Muscle layer of colon (tissue), 2 donors: ENCODE results near the gene COX5B.
"Not testable (repeated sequence)": the region's sequence is repeated elsewhere in the genome, so short reads cannot be mapped to it uniquely, and the experiment has no call there.

Source experiments
- H3K27ac ChIP-seq: one replicate; pipeline ENCODE4 v1.7.0; 2013; ENCODE audit warnings: low read depth, mild to moderate bottlenecking, low read length, moderate library complexity
- H3K27me3 ChIP-seq, 2 donors: one replicate each; pipeline ENCODE4 v1.7.0; 2013; ENCODE audit warnings: low read length in 2 of 2, mild to moderate bottlenecking in 2 of 2; ENCODE audit not compliant: insufficient read depth in 2 of 2, control insufficient read depth in 1 of 2
- H3K36me3 ChIP-seq: one replicate; pipeline ENCODE4 v1.7.0; 2013; ENCODE audit warnings: mild to moderate bottlenecking, low read length; ENCODE audit not compliant: insufficient read depth
- H3K4me1 ChIP-seq: one replicate; pipeline ENCODE4 v1.7.0; 2013; ENCODE audit warnings: mild to moderate bottlenecking, low read length; ENCODE audit not compliant: insufficient read depth
- H3K4me3 ChIP-seq, 2 donors: one replicate each; pipeline ENCODE4 v1.7.0; 2013; ENCODE audit warnings: low read length in 2 of 2, low read depth in 1 of 2, mild to moderate bottlenecking in 1 of 2, moderate library complexity in 1 of 2
- H3K9ac ChIP-seq: one replicate; pipeline ENCODE4 v1.7.0; 2013; ENCODE audit warnings: low read length
- H3K9me3 ChIP-seq: one replicate; pipeline ENCODE4 v1.7.0; 2013; ENCODE audit warnings: mild to moderate bottlenecking, low read length
- donor health status: abdominal sarcoma.
- donor health status: Adenocarcinoma of cecum.

COX5B gene

DNA sequence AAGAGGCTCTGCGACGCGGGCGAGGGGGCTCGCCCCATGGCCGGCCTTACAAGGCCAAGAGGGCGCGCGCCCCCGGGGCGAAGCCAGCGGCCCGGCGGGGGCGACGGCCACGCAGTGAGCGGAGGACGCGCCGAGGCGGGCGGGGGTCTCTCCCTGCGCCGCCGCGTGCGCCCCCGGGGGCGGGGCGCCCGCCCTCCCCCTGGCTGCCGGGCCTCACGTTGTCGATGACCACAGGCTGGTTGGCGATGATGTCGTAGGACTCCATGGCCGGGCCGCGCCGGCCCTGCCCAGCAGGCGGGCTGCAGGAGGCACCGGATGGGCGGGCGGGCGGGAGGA, 17.7 kb downstream of the COX5B start:
- peak overlapping the region; percentile 46 for H3K9ac ChIP-seq

DNA sequence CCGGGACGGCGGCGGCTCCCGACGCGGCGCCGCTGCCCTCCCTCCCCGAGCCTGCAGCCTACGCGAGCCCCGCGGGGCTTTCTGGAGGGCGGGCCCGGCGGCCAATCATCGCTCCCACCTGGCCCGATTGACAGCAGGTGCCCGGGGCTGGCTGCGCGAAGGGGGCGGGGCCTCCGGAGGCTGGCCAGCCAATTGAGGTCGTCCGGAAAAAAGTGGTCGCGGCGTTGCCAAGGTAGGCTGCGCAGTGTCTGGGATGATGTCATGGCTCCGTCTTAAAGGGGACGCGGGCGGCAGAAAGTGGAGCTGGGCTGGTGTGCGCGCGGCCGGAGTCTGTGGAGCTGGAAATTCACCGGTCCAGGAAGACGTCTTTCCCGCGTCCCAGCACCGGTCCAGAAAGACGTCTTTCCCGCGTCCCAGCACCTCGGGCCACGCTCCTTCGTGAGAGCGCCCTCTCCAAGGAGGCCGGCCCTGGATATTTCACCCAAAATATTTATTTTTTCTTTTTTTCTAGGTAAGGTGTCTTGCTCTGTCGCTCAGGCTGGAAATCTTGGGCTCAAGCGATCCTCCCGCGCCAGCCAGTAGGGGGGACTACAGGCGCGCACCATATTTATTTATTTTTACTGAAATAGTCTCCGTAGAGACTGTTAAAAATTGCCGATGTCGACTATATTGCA, 18.2 kb downstream of the COX5B start, which contains the start of gene ACTR1B:
TSS of gene ACTR1B (minus strand) at position 83 of the 674 bp plus-strand sequence. CDS start 154 bp downstream, outside the sequence.
- H3K27me3 ChIP-seq = no peaks in the 10 kb centered on the region
- H3K9ac ChIP-seq = peak within 1 kb of the TSS; percentile 46
- peak within 1 kb of the TSS; percentile 64 to 71 for H3K4me3 ChIP-seq
- peaks cover 10% of the 10 kb centered on the region for H3K36me3 ChIP-seq
- H3K9me3 ChIP-seq = no peaks in the 10 kb centered on the region
- H3K4me1 ChIP-seq = peaks cover 25% of the 10 kb centered on the region
- peak within 1 kb of the TSS; percentile 79 for H3K27ac ChIP-seq

More for the DNA sequence above, 17.7 kb downstream of the COX5B start:
- Histone ChIP-seq H3K9me3 (no peaks in the 10 kb centered on the region), H3K27ac (peak overlapping the region; percentile 79), H3K27me3 (no peaks in the 10 kb centered on the region), H3K4me3 (peak overlapping the region; percentile 64 to 71), H3K4me1 (peaks cover 25% of the 10 kb centered on the region), H3K36me3 (peaks cover 12% of the 10 kb centered on the region)

DNA sequence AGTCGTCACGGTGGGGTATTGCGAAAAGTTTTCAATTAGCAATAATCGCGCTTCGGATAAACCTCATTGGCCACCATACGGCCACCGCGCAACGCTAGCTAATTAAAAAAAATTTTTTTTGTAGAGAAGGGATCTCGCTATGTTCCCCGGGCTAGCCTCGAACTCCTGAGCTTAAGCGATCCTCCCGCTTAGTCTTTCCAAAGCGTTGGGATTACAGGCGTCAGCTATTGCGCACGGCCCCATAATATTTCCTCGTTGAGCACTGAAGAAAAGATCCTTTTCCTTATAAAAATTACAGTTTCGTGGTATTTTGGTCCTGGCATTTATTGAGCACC, 18.7 kb downstream of the COX5B start:
- H3K36me3 ChIP-seq = peaks cover 9% of the 10 kb centered on the region
- peak overlapping the region; percentile 18 for H3K9ac ChIP-seq
- no peaks in the 10 kb centered on the region for H3K27me3 ChIP-seq
- H3K27ac ChIP-seq = peak overlapping the region; percentile 79
- peak overlapping the region; percentile 47 to 55 for H3K4me3 ChIP-seq
- peaks cover 25% of the 10 kb centered on the region for H3K4me1 ChIP-seq
- H3K9me3 ChIP-seq = no peaks in the 10 kb centered on the region

DNA sequence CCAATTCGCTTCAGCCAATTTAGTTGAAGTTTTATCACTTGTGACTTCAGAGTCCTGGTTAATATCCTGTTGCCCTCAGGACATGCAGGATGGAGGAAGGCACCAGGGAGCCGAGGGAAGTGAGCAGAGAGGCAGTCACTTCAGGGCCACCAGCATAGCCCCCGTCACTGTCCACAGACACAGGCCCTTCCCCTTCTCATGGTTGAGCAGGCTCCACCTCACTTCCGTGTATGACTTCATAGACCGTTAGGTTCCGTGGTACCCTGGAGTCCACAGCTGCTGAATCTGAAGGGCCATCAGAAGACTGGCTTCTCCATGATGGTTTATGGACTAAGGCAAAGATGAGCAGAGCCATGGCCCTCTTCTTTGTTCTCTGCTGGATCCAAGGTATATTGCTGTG, 23.6 kb downstream of the COX5B start, which contains the start of gene C2orf92:
TSS of gene C2orf92 (plus strand) at position 266 of the 400 bp plus-strand sequence. CDS start at position 342, 76 bp downstream.
- peaks cover 6% of the 10 kb centered on the region for H3K4me1 ChIP-seq
- H3K9me3 ChIP-seq = no peaks in the 10 kb centered on the region
- no peak within 1 kb of the TSS for H3K4me3 ChIP-seq
- no peaks in the 10 kb centered on the region for H3K27me3 ChIP-seq
- no peaks in the 10 kb centered on the region for H3K36me3 ChIP-seq
- no peak within 1 kb of the TSS for H3K27ac ChIP-seq
- H3K9ac ChIP-seq = no peak within 1 kb of the TSS

DNA sequence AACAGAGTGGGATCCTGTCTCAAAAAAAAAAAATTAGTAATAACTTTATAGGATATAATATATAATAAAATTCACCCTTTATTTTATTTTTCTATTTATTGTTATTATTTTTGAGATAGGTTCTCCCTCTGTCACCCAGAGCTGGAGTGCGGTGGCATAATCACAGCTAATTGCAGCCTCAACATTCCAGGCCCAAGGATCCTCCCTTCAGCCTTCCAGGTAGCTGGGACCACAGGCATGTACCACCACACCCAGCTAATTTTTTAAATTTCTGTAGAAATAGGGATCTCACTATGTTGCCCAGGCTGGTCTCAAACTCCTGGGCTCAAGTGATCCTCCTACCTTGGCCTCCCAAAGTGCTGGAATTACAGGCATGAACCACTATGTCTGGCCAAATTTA, 24.6 kb downstream of the COX5B start:
- H3K27ac ChIP-seq = no peak overlapping the region

DNA sequence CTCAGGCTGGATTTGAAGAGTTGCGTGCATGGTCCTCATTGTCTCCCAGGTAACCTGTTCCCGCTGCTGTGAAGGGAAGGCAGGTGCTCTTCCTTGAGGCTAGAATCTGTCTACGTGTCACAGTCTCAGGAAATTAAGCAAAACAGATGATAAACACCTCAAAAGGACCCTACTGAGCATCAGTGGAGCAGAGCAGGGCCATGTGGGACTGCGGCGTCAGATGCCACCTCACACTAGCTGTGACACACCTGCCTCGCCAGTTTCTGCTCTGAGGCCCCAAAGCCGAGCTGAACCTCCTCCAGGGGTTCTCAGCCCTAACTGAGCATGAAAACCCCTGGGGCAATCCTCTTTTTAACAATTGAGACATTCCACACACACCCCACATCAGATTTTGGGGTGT, 25.7 kb downstream of the COX5B start:
- no peaks in the 10 kb centered on the region for H3K27me3 ChIP-seq
- no peaks in the 10 kb centered on the region for H3K4me1 ChIP-seq
- no peak overlapping the region for H3K9ac ChIP-seq
- no peak overlapping the region for H3K27ac ChIP-seq
- no peaks in the 10 kb centered on the region for H3K36me3 ChIP-seq
- no peak overlapping the region for H3K4me3 ChIP-seq
- H3K9me3 ChIP-seq = no peaks in the 10 kb centered on the region

More for the DNA sequence above, 24.6 kb downstream of the COX5B start:
- H3K4me3 ChIP-seq = no peak overlapping the region
- no peaks in the 10 kb centered on the region for H3K36me3 ChIP-seq
- no peak overlapping the region for H3K9ac ChIP-seq
- H3K9me3 ChIP-seq = no peaks in the 10 kb centered on the region
- H3K27me3 ChIP-seq = no peaks in the 10 kb centered on the region
- H3K4me1 ChIP-seq = no peaks in the 10 kb centered on the region

DNA sequence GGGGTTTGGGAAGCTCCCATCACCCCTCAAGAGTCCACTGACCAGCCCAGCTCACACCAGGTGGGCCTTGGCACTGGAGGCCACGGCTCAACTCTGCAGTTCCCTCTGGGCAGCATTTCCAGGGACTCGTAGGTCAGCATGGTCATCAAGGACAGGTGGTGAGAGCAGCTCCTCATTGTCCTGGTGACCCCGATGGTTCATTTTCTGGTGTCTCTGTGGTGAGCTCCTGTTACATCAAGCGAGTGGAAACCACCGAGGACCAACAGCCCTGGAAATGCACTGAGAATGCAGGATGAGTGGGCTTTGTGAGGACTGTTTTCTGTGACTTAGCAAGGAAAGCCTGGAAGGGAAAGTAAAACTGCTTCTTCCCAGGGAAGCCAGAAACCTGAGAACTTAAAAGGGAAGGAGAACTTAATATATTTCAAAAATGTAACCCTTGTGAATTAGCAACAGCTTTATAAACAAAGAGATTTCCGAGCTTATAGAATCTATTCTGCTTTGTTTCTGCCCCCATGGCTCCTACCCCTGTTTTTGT, 26.8 kb downstream of the COX5B start:
- H3K27ac ChIP-seq, H3K9ac ChIP-seq, H3K27me3 ChIP-seq, H3K4me3 ChIP-seq, H3K9me3 ChIP-seq, H3K36me3 ChIP-seq, H3K4me1 ChIP-seq: not testable (repeated sequence)

DNA sequence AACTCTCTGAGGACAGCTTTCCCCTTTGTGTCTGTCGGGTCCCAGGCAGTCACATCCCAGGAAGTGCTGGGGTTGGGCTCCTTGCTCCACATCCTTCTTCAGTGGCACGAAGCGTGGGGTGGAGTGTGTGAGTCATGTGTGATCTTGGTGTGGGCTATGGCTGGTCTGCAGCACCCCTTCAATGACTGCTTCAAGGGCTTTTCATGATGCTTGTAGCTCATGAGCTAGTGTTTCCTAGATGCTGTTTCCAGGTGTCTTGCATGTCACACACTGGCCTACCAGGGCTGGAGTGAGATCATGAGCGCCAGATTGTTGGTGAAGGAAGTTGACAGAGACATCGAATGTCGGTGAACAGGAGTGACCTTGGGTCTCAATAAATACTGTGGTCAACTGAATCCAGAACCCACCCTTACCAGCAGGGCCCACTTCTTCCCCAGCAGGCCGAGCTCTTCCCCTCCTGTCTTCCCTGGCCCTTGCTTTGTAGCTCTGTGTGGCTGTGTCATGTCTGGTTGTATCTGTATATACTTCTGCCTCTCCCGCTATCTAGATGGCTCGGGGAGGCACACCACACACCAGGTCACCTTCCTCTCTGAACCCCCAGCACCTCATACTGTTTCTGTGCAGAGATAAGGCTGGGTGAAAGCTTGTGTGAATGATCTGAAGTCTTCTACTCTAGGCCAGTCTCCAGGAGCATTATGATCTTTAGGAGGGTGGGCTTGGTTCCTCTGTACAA, 27.5 kb downstream of the COX5B start:
- no peaks in the 10 kb centered on the region for H3K9me3 ChIP-seq
- H3K4me3 ChIP-seq = no peak overlapping the region
- H3K27me3 ChIP-seq = no peaks in the 10 kb centered on the region
- no peaks in the 10 kb centered on the region for H3K4me1 ChIP-seq
- H3K36me3 ChIP-seq = peaks cover 4% of the 10 kb centered on the region
- no peak overlapping the region for H3K9ac ChIP-seq
- no peak overlapping the region for H3K27ac ChIP-seq

DNA sequence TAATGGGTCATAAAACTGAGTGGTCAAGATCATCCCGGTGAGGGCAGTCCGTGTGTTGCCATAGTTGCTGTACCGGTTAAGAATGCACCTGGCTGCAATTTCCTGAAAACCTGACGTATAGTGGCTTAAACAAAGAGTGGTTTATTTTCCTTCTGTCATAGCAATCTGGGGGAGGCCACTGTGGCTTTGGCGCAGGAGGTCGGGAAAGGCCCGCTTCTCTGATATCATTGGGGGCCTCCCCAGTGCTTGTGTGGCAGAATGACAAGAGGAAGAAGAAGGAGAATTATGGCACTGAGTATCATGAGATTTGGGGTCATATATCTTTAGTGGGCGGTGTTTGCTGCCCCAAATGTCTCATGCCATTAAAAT, 28.0 kb downstream of the COX5B start:
- H3K9ac ChIP-seq = no peak overlapping the region
- H3K9me3 ChIP-seq = no peaks in the 10 kb centered on the region
- H3K36me3 ChIP-seq = peaks cover 4% of the 10 kb centered on the region
- H3K4me3 ChIP-seq = no peak overlapping the region
- H3K4me1 ChIP-seq = no peaks in the 10 kb centered on the region
- no peak overlapping the region for H3K27ac ChIP-seq
- no peaks in the 10 kb centered on the region for H3K27me3 ChIP-seq

DNA sequence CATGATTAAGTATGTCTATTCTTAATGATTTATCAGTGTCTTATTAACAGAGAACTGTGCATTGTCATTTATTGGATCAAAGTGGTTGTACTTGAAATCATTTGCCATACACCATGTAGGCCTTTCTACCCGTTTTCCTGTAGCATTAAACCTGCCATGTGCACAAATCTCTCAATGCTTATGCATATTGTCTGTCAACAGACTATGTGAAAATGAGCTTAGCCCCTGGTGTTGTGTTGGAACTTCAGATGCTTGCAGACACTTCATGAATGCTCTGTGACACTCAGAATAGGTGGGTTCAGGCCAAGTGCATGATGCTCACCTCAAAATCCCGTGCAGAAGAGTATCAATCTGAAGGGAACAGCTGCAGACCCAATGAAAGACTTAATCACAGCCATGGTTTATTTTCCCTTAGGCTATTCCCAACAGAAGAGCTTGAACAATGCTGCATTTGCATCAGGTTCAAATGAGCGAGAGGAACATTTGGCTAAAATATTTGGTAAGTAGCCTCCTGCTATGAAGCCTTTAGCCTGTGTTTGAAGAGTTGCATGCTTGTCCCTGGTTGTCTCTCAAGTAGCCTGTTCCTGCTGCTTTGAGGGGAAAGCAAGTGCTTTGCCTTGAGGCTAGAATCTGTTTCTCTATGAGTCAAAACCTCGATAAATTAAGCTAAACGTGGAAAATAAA, 29.7 kb downstream of the COX5B start:
- Histone ChIP-seq H3K27ac (no peak overlapping the region), H3K9ac (no peak overlapping the region), H3K4me1 (no peaks in the 10 kb centered on the region), H3K4me3 (no peak overlapping the region), H3K9me3 (no peaks in the 10 kb centered on the region), H3K27me3 (no peaks in the 10 kb centered on the region), H3K36me3 (peaks cover 4% of the 10 kb centered on the region)

DNA sequence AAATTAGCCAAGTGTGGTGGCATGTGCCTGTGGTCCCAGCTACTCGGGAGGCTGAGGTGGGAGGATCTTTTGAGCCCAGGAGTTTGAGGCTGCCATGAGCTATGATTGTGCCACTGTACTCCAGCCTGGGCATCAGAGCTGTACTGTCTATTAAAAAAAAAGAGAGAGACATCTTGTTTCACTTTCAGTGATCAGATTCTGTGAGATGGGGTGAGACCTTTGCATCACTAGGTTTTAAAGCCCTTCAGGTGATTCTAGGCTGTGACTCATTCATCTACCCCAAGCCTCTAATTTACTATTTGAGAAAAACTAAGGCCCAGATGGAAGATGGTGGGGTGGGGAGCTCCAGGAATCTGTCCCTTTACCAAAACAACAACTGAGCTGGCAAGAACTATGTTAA, 30.8 kb downstream of the COX5B start:
- Histone ChIP-seq H3K27ac (no peak overlapping the region), H3K9ac (no peak overlapping the region), H3K36me3 (peaks cover 4% of the 10 kb centered on the region), H3K4me1 (no peaks in the 10 kb centered on the region), H3K27me3 (no peaks in the 10 kb centered on the region), H3K4me3 (no peak overlapping the region), H3K9me3 (no peaks in the 10 kb centered on the region)
